NK-92 treated with Interleukin-12 subunit alpha and Interleukin-12 subunit beta, amount 100 ng/mL, for 24 hours (cell line): ENCODE results near the gene ZGPAT.
"Not testable (repeated sequence)": the region's sequence is repeated elsewhere in the genome, so short reads cannot be mapped to it uniquely, and the experiment has no call there.

Experiments used
- DNase-seq: peaks from one replicate; lab custom pipeline; 2025; lab: John Stamatoyannopoulos, UW

ZGPAT gene

GRCh38 chr20:63765082-63765873 is 57.4 kb downstream of the ZGPAT start:
- no peak for DNase-seq

GRCh38 chr20:63765902-63766301 is 58.1 kb downstream of the ZGPAT start:
- DNase-seq: no peak

DNA sequence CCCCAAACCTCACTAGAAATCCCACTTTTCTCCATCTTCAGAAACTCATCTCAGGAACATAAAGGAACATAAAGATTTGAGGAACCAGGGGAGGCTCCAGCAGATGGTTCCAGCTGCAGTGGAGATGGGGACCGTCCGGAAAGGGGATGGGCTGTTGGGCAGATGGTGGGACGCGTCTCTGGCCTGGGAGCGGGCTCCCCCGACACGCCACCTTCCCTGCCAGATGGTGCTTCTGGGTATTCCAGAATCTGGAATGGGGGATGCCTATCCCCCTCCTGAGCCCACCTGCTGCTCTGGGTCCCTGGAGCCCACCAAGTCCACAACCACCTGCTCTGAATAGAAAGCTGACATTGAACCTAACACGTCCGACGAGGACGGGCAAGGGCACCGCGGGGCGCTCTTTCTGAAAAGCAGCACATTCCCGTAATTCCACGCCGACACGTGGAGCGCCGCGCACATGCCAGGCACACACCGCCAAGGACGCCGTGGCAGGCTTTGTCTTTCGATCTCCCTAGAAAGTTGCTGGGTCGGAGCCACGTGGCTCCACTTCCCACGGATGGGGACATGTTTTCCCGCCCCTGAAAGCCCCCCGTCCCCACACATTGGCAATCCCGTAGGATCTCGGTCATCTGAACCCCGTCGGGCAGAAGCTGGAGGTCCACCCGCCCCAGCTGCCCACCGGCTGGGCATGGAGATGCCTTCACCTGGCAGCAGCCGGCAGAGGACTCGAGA is 59.0 kb downstream of the ZGPAT start:
- DNase-seq: no peak

DNA sequence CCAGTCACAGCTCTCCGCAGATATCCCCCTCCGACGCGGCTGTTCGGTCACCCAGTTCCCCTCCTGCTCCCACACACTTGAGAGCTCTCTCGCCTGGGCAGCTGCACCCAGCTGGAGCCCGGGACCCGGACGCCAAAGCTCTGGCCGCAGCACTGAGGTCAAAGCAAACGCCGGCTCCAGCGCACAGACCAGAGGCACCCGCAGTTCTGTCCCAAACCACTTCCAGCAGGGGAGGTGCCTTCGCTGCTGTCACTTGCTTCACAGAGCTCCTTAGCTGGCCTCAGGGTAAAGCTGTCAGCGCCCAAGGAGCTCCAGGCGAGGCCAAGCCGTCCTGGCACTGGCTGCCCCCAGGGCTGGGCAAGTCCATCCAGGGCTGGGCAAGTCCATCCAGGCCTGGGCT is 59.6 kb downstream of the ZGPAT start:
- no peak for DNase-seq

DNA sequence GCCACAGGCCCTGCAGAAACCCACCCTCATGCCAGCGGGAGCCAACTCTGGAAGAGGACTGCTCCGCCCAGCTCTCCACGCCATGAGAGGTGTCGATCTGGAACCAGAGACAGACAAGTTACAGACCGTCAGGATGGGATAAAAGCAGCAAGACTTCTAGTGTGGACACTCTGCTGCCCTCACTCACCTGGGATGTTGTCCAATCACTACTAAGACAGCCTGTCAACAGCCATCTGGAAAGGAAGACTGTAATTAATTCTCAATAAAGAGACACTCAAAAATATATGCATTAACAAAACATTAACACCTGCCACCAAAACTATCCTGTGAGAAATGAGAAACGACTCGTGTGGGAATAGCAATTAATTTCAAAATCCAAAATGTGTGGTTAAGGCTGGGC is 60.0 kb downstream of the ZGPAT start:
- DNase-seq: no peak

DNA sequence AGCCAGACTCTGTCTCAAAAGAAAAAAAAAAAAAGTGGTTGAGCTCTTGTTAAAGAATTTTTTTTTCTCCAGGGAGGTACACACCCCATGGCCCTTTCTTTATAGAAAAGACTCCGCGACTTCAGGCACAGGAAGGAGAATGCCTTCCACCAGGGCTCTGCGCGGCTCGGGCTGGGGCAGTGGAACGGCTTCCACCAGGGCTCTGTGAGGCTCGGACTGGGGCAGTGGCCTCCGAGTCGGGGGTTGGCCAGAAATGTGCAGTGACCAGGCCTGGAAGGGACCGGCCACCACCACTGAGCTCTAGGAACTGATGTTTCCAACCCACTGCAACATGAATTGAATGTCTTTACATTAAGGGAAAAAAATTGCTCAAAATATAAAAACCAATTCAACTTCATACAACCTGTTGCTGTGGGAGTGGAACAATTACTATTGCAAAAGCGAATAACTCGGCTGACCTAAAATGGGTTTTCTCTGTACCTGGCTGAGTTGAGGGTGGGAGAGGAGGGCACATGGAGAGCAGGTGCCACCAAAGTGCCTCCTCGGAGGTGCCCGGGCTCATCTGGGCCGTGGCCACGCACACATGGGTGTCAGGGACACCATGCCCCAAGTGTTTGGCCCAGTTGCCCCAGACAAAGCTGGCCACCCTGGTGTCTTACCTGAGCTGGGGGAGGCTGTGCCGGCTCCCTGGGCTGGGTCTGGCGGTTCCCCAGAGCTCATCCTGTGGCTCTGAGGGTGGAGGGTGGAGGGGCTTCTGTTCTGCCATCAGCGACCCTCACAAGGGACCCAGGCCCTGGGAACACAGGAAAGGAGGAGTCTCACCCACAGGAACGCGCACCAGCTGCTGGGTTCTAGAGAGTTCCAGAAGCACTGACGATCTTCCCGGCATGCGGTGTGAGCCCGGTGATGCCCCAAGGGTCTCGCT is 61.0 kb downstream of the ZGPAT start:
- DNase-seq: no peak

- DNase-seq: no peak
These were observed 62.1 kb downstream of the ZGPAT start for GRCh38 chr20:63769891-63770474.

- no peak for DNase-seq
These were observed 63.3 kb downstream of the ZGPAT start for GRCh38 chr20:63771046-63771707.

DNA sequence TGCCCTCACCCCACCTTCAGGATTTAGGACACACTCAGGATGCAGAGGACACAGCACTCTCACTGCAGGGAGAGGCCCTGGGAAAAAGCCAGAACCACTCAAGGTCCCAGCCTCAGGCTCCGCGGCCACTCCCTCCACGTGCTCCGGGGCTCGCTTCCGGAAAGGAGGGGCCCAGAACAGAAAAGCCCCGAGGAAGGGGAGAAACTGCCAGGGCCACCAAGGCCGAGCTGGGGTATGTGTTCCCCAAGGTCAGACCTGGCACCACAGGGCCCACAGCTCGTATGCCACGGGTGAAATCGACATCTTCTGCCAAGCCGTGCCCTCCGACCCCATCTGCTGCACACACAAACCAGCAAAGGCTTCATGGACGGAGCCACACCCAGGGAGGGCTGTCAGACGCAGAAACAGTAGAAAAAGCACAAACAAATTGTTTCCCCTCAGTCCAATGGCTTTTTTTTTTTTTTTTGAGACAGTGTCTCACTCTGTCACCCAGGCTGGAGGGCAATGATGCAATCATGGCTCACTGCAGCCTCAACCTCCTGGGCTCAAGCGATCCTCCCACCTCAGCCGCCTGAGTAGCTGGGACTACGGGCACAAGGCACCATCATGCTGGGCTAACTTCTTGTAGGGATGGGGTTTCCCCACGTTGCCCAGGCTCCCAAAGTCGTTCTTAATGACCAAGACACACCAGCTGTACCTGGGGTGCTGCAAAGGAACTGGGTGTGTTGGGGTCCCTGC is 65.1 kb downstream of the ZGPAT start:
- DNase-seq: no peak

GRCh38 chr20:63773571-63774241 is 65.9 kb downstream of the ZGPAT start:
- no peak for DNase-seq

DNA sequence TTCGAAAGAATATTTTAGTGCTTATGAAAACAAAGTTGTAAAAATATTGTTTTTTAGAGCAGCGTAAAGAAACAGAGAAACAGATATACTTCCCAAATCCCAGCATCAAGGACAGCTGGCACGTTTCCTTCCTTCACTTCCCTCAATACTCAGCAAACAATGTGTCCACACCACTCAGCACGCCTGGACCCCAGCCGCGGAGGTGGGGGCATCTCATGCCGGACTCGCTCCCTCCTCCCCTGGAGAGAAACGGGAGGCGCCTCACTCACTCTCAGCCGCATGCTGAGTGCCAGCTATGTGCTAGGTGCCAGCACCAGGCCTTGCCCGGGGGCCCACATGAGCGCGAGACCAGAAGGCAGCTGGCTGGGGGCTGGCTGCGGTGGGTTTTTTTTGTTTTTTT is 66.5 kb downstream of the ZGPAT start:
- DNase-seq: no peak

DNA sequence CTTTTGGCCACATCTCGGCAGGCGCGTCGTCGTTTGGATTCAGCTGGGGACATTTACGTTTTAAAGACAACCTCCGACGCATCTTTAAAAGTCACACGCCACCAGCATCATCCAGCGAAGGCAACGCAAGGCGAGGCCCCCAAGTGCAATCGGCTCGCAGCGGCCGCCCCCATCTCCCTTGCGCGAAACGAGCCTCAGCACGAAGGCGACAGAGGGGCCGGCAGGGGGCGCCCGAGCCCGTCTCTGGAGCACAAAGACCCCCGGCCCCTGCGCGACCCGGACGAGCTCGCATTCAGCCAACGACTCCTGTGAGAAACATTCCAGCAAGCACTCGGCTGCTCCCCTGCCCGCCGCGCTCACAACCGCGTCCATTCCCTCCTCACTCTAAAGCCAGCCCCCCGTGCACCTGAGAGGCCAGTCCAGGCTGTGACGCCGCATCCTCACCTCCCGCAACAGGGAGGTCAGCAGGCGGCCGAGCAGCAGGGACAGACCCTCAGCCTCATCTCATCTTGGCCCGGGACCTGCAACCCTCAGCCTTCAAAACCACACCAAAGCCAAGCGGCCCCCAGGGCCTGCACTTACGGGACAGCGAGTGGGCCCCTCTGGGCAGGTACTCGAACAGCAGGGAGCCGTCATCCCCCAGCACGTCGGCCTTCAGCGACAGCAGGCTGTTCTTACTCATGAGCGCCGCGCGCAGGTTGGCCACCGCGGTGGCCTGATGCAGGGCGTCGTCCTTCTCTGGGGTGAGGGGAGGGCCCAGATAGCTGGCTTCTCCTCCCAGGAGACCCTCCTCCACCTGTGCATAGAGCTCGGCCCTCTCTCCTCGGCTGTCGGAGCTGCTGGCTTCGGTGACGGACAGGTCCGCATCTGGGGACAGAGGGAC is 67.5 kb downstream of the ZGPAT start:
- DNase-seq: no peak

DNA sequence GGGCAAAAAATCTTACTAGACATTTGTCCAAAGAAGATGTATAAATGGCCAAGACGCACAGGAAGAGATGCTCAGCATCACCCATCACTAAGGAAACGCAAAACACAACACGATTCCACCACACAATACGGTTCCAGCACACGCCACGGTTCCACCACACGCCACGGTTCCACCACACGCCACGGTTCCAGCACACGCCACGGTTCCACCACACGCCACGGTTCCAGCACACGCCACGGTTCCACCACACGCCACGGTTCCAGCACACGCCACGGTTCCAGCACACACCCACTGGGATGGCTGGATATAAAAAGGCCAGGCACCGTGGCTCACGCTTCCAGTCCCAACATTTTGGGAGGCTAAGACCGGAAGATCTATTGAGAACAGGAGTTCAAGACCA is 69.0 kb downstream of the ZGPAT start:
- not testable (repeated sequence) for DNase-seq

DNA sequence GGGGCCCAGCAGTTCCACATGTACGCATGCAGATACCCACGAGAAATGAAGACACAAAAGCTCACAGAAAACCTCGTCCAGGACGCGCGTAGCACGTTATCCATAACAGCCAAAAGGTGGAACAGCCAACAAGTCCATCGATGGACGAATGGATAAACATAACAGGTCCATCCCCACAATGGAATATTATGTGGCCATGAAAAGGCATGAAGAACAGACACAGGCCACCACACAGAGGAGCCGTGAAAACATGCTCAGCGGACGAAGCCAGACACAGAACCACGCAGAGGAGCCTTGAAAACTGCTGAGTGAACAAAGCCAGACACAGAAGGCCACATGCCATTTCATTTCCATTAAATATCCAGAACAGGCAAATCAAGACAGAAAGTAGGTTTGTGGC is 69.8 kb downstream of the ZGPAT start:
- no peak for DNase-seq

DNA sequence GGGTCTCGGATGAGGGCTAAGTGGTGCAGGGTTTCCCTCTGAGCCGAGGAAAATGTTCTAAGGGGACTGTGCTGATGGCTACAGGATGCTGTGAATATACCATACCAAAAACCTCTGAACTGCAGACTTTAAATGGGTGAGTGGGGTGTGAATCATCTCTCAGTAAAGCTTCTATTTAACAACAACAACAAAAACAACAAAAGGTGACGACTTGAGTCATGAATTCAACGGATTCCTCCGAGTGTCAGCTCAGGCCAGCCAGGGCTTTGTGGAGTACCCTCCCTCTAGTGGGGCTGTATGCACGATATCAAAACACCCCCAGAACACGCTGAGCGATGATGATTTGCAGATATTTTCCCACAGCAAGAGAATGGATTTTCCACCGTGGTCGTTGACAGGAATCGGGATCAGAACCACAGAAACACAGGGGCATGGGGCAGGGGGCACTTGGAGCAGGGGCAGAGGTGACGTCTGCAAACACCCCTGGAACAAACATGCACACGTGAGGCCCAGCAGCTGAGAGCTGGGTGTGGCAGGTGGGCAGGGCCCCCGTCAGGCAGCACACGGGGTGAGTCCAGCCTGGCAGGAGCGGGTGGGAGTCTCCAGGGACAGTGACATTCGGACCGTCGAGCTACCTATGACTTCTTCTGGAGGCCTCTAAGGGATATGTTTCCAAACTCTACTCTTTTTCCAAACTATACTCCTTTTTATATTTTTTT is 70.4 kb downstream of the ZGPAT start:
- no peak for DNase-seq

GRCh38 chr20:63778857-63779256 is 71.0 kb downstream of the ZGPAT start:
- DNase-seq: no peak

GRCh38 chr20:63781181-63781580 is 73.3 kb downstream of the ZGPAT start:
- no peak for DNase-seq

- DNase-seq: no peak
These were observed 74.2 kb downstream of the ZGPAT start for GRCh38 chr20:63782051-63782471.
